ENCODE measurements around the gene MARCHF10.

DNA sequence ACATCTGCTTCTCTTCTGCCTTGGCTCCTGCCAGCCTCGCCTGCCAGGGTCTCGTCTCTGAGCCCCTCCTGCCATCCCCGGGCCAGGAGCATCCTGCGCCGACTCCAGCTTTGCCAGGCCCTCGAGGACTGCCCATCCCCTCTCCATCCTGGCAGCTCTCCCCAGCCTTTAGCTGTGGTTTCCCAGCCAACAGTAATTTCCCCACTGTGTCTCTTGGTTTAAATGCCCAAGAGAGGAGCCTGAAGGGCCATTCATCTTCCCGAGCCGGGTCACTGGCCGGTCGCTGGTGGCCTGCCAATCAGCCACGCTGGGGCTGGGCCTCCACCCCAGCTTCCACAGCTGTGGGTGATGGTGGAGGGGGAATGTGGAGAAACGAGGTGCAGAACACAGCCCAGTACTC is 132.9 kb downstream of the MARCHF10 start:
- TF ChIP-seq ETV6 (CRISPR knock-in tag; conservative IDR thresholded peaks at IDR 0.05), result no peak
- TF ChIP-seq PAX8 (CRISPR knock-in tag; IDR thresholded peaks at IDR 0.05; ENCODE audit: borderline replicate concordance), result no peak
- TF ChIP-seq CHD4 (IDR thresholded peaks at IDR 0.05; ENCODE audit: borderline replicate concordance, low read length), result no peak
- no peak for TF ChIP-seq TAF1 (CRISPR knock-in tag; IDR thresholded peaks at IDR 0.05)
- TF ChIP-seq ZMYM2 (CRISPR knock-in tag; IDR thresholded peaks at IDR 0.05), result no peak
- no peak for TF ChIP-seq POLR2A (IDR thresholded peaks at IDR 0.05; ENCODE audit: insufficient read depth in 1 of 2, low read depth in 2 of 2, low read length in 2 of 2)
- no peak for TF ChIP-seq ZKSCAN1 (IDR thresholded peaks at IDR 0.05; ENCODE audit: low read length)
